A549 treated with DMSO at 1 μM for 4 hours (cell line): ENCODE data around the gene TLK1. TPM values are rescaled to one million over a fixed set of nuclear protein-coding genes. Genes with fewer than 3 reads are reported as not detected.

Experiments used
- total RNA-seq: library from RNA; stranded (reverse); fragments of 200-300 nt; extraction: Qiagen RNA extraction; gene quantifications from 5 replicates; pipeline ENCODE4 v1.2.3, GENCODE V29; 2022; ENCODE audit warnings: low read depth

TLK1 gene
- 20.9 to 28.5 TPM (median 26.4 TPM) in 5 replicates for total RNA-seq

GRCh38 chr2:171160119-171160955 lies at the start of gene TLK1:
TSS of gene TLK1 (minus strand) at chr2:171160893. CDS start at chr2:171160428, 465 bp downstream.

Other genes starting within 250 kb of the TLK1 start
- gene GORASP2, start 231.6 kb downstream of the TLK1 start, total RNA-seq, result 86.3 to 116 TPM (median 89.5 TPM) in 5 replicates